Neutrophil (primary cell): ENCODE measurements around the gene GRM8.

Source experiments
- H3K27ac ChIP-seq: fragments of 200-600 bp; sonication (generic); 2 replicates; pipeline ENCODE4 v1.5.1; 2016; ENCODE audit warnings: mild to moderate bottlenecking, moderate library complexity
- H3K27me3 ChIP-seq: fragments of 200-600 bp; sonication (generic); 2 replicates; pipeline ENCODE4 v1.6.0; 2016; ENCODE audit warnings: mild to moderate bottlenecking
- H3K36me3 ChIP-seq: fragments of 200-600 bp; sonication (generic); 2 replicates; pipeline ENCODE4 v1.5.1; 2017
- H3K4me1 ChIP-seq, 2 experiments: fragments of 200-600 bp in 1 of 2; sonication (generic) in 1 of 2; 1 replicate in 1 of 2; 2 replicates in 1 of 2; pipeline versions ENCODE4 v1.5.1 to v1.6.1; 2013 to 2016; ENCODE audit warnings: low read depth in 1 of 2, low read length in 1 of 2, mild to moderate bottlenecking in 1 of 2, moderate library complexity in 1 of 2; ENCODE audit not compliant: control insufficient read depth in 1 of 2, insufficient read depth in 1 of 2
- H3K4me3 ChIP-seq, 2 experiments: fragments of 200-600 bp in 1 of 2; sonication (generic) in 1 of 2; 1 replicate in 1 of 2; 2 replicates in 1 of 2; pipeline ENCODE4 v1.5.1; 2013 to 2016; ENCODE audit warnings: low read depth in 1 of 2, low read length in 1 of 2, mild to moderate bottlenecking in 1 of 2, moderate library complexity in 1 of 2
- H3K9me3 ChIP-seq: fragments of 200-600 bp; sonication (generic); 2 replicates; pipeline ENCODE4 v1.5.1; 2016
- TF ChIP-seq, protein P1 (sequence below): fragments of 200-600 bp; sonication (generic); IDR thresholded peaks from 2 replicates; pipeline ENCODE4 v1.5.1; 2016; ENCODE audit warnings: antibody characterized with exemption

GRM8 gene

GRCh38 chr7:127250312-127251035 lies 2.3 kb downstream of the GRM8 start:
- Histone ChIP-seq H3K4me3 (no peak overlapping the region), H3K4me1 (peaks cover 8 to 25% of the 10 kb centered on the region in 2 experiments), H3K36me3 (no peaks in the 10 kb centered on the region), H3K9me3 (no peaks in the 10 kb centered on the region), H3K27me3 (peaks cover 100% of the 10 kb centered on the region), H3K27ac (no peak overlapping the region)
- TF ChIP-seq, protein P1, sequence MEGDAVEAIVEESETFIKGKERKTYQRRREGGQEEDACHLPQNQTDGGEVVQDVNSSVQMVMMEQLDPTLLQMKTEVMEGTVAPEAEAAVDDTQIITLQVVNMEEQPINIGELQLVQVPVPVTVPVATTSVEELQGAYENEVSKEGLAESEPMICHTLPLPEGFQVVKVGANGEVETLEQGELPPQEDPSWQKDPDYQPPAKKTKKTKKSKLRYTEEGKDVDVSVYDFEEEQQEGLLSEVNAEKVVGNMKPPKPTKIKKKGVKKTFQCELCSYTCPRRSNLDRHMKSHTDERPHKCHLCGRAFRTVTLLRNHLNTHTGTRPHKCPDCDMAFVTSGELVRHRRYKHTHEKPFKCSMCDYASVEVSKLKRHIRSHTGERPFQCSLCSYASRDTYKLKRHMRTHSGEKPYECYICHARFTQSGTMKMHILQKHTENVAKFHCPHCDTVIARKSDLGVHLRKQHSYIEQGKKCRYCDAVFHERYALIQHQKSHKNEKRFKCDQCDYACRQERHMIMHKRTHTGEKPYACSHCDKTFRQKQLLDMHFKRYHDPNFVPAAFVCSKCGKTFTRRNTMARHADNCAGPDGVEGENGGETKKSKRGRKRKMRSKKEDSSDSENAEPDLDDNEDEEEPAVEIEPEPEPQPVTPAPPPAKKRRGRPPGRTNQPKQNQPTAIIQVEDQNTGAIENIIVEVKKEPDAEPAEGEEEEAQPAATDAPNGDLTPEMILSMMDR, result no peak

GRCh38 chr7:127245607-127246006 lies 7.1 kb downstream of the GRM8 start:
- Histone ChIP-seq H3K4me3 (no peak overlapping the region), H3K27ac (no peak overlapping the region), H3K4me1 (no peaks in the 10 kb centered on the region), H3K27me3 (peaks cover 96% of the 10 kb centered on the region), H3K9me3 (no peaks in the 10 kb centered on the region), H3K36me3 (no peaks in the 10 kb centered on the region)
- TF ChIP-seq, protein P1, result no peak

DNA sequence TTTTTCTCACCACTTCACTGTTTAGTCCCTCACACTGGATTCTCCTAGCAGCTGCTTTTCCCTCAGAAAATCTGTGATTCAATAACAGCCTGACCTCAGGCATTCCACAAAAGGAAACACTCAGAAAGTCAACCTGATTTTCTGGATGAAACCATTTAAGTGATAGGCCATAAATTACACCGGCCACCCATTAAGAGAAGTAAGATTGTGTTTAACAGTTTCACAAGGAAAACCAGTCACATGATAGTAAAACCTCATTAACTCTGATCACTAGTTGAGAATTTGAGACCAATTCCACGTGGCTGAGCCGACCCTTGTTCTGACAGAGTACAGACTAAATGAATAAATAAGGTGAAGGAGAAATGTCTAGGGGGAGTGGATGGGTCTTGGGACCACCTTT lies 7.7 kb downstream of the GRM8 start:
- TF ChIP-seq, protein P1, result no peak
- Histone ChIP-seq H3K36me3 (no peaks in the 10 kb centered on the region), H3K9me3 (no peaks in the 10 kb centered on the region), H3K4me3 (no peak overlapping the region), H3K27me3 (peaks cover 94% of the 10 kb centered on the region), H3K27ac (no peak overlapping the region), H3K4me1 (no peaks in the 10 kb centered on the region)

DNA sequence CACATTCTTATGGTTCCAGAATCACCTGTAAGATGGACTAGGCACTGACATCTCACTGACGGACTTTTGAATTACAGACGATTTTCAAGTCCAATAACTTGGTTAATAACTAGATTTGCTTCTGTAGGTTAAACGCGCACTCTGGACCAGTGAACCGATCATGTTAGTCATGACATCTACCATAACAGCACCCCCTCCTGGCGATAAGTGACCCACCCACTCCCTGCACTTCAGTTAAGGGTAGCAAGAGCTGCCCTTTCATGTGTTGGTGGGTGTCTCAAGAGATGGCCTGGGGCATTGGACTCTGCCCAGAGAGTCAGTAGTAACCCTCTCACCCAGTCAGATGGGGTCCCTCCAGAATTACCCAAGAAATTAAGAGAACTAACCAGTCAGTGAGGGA lies 12.9 kb downstream of the GRM8 start:
- Histone ChIP-seq H3K27ac (no peak overlapping the region), H3K27me3 (peaks cover 67% of the 10 kb centered on the region), H3K36me3 (no peaks in the 10 kb centered on the region), H3K9me3 (no peaks in the 10 kb centered on the region), H3K4me1 (no peaks in the 10 kb centered on the region), H3K4me3 (no peak overlapping the region)
- TF ChIP-seq, protein P1, result no peak

DNA sequence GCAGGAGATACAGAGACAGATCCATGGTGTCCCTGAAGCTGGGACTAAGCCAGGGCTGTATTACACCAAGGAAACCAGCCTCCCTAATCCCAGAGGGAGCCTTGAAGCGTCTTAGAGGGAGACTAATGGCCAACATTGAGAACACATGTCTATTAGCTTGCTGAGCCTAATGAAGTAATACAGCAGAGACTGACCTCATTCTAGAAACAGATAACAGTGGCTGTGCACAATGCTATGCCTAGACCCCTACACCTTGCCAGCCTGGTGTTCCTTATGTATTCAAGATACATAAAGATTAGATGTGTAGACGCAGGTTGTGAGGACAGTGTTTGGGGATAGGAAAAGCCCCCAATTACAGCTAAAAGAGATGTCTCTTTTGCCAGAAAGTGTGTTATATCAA lies 19.1 kb downstream of the GRM8 start:
- Histone ChIP-seq H3K9me3 (no peaks in the 10 kb centered on the region), H3K36me3 (no peaks in the 10 kb centered on the region), H3K27ac (no peak overlapping the region), H3K4me1 (no peaks in the 10 kb centered on the region), H3K27me3 (peaks cover 32% of the 10 kb centered on the region), H3K4me3 (no peak overlapping the region)
- TF ChIP-seq, protein P1, result no peak
